ENCODE measurements around the gene WASF2.

WASF2 gene

GRCh38 chr1:27521336-27521831 lies 31.4 kb upstream of the WASF2 start:
- DNase-seq (ENCODE audit: low read depth), result no peak
- H3K4me3 ChIP-seq (ENCODE audit: low read depth, low read length), result no peak overlapping the region
- TF ChIP-seq CTCF (IDR thresholded peaks at IDR 0.05; ENCODE audit: control insufficient read depth, extremely low read depth, insufficient read depth), result no peak

- DNase-seq (ENCODE audit: low read depth), result no peak
- H3K4me3 ChIP-seq (ENCODE audit: low read depth, low read length), result no peak overlapping the region
- TF ChIP-seq CTCF (IDR thresholded peaks at IDR 0.05; ENCODE audit: control insufficient read depth, extremely low read depth, insufficient read depth), result no peak
Measured at GRCh38 chr1:27520651-27521050, 30.7 kb upstream of the WASF2 start.

- TF ChIP-seq CTCF (IDR thresholded peaks at IDR 0.05; ENCODE audit: control insufficient read depth, extremely low read depth, insufficient read depth), result no peak
- no peak overlapping the region for H3K4me3 ChIP-seq (ENCODE audit: low read depth, low read length)
- DNase-seq (ENCODE audit: low read depth), result no peak
Measured at GRCh38 chr1:27519331-27520258, 29.6 kb upstream of the WASF2 start.

- DNase-seq (ENCODE audit: low read depth), result no peak
- H3K4me3 ChIP-seq (ENCODE audit: low read depth, low read length), result no peak overlapping the region
- no peak for TF ChIP-seq CTCF (IDR thresholded peaks at IDR 0.05; ENCODE audit: control insufficient read depth, extremely low read depth, insufficient read depth)
Measured at GRCh38 chr1:27518808-27519207, 28.8 kb upstream of the WASF2 start.

GRCh38 chr1:27517907-27518718 lies 28.1 kb upstream of the WASF2 start:
- DNase-seq (ENCODE audit: low read depth), result no peak
- H3K4me3 ChIP-seq (ENCODE audit: low read depth, low read length), result no peak overlapping the region
- TF ChIP-seq CTCF (IDR thresholded peaks at IDR 0.05; ENCODE audit: control insufficient read depth, extremely low read depth, insufficient read depth), result no peak

GRCh38 chr1:27517301-27517700 lies 27.3 kb upstream of the WASF2 start:
- no peak overlapping the region for H3K4me3 ChIP-seq (ENCODE audit: low read depth, low read length)
- DNase-seq (ENCODE audit: low read depth), result no peak
- no peak for TF ChIP-seq CTCF (IDR thresholded peaks at IDR 0.05; ENCODE audit: control insufficient read depth, extremely low read depth, insufficient read depth)

Measured in LNCaP clone FGC (cell line).